Skeletal muscle satellite cell (primary cell): Measurements from ENCODE around the gene SYT15.
A peak's percentile ranks its signal among the peaks of the same experiment; 100 is the strongest.
"Not testable (repeated sequence)": the region's sequence is repeated elsewhere in the genome, so short reads cannot be mapped to it uniquely, and the experiment has no call there.

Experiments used
- H3K27me3 ChIP-seq: 2 replicates; pipeline ENCODE4 v1.7.0; 2013; ENCODE audit warnings: low read length; ENCODE audit not compliant: control insufficient read depth, insufficient read depth
- H3K36me3 ChIP-seq: 2 replicates; pipeline ENCODE4 v1.7.0; 2013; ENCODE audit warnings: mild to moderate bottlenecking, control low read depth, low read length; ENCODE audit not compliant: insufficient read depth
- H3K4me1 ChIP-seq: 2 replicates; pipeline ENCODE4 v1.7.0; 2013; ENCODE audit warnings: low read length; ENCODE audit not compliant: control insufficient read depth, insufficient read depth
- H3K4me2 ChIP-seq: 2 replicates; pipeline ENCODE4 v1.7.0; 2013; ENCODE audit warnings: mild to moderate bottlenecking, low read length
- H3K4me3 ChIP-seq: 2 replicates; pipeline ENCODE4 v1.7.0; 2013; ENCODE audit warnings: low read length
- H3K9ac ChIP-seq: 2 replicates; pipeline ENCODE4 v1.7.0; 2013; ENCODE audit warnings: mild to moderate bottlenecking, low read depth, low read length, moderate library complexity
- H3K9me3 ChIP-seq: replicated peaks from 2 replicates; pipeline ENCODE4 v1.7.0; 2013; ENCODE audit warnings: mild to moderate bottlenecking, control low read depth, low read length

The SYT15 gene

DNA sequence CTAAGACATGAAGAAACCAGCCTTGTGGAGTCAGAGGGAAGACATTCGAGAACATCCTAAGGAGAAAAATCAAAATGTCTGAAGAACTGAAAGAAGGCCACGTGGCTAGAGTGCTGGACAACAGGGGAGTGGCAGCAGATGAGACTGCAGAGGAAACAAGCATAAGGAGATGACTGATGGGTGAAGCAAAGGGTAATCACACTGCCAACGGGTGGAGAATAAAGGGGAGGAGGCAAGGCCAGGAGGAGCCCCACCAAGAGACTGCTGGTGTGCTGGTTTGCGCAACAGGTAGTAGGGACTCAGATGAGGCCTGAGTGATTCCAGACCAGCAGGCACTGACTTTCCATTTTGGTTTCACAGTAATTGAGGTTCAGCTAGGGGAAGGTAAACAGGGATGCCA, 38.2 kb downstream of the SYT15 start:
- H3K27me3 ChIP-seq, H3K4me2 ChIP-seq, H3K9ac ChIP-seq, H3K4me1 ChIP-seq, H3K9me3 ChIP-seq, H3K36me3 ChIP-seq, H3K4me3 ChIP-seq: not testable (repeated sequence)

DNA sequence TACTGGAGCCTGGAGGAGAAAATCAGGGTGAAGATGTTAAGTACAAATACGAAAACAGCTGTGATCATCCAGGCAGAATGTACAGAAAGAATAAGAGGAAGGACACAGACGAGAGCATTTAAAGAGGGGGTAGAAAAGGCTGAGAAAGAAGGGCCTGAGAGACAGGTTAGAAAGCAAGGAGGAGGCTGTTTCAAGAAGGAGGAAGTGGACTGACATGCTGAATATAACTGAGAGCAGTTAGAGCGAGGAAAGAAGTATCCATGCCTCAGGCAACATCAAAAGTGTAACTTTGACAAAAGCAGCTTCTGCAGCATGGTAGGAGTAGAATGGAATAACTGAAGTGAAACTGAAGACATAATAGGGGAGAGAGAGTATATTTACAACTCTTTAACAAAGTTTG, 39.0 kb downstream of the SYT15 start:
- H3K9me3 ChIP-seq, H3K27me3 ChIP-seq, H3K4me3 ChIP-seq, H3K9ac ChIP-seq, H3K4me2 ChIP-seq, H3K36me3 ChIP-seq, H3K4me1 ChIP-seq: not testable (repeated sequence)

DNA sequence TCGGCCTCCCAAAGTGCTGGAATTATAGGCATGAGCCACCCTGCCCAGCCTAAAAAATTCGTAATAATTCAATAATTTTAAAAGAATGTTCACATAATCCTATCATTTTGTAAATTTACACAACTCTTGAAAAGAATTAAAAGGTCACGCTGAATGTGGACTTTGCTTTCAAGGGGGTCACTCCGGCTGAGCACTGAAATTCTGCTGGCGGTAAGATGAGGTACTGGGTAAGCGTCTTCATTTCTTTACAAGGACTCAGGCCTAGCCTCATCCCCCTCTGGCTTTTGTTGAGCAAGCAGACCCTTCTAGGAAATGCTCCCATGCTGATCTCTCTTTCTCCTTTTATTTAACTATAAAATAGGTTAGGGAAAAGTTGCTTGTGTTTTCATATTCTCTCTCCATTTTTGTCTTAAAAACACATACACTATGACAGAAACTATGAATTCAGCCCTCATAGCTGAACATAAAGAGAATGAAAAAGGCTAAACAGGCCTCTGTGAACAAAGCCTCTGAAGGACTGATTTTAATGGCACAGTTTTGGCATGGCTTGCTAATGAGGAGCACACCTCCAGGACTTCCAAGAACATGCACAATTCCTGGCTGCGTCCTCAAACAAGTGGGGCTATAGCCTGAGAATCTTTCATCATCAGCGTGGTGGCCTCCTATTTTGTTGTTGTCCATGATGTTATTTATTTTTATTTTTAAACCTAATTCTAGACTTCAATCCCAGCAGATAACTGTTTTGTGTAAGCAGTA, 45.1 kb downstream of the SYT15 start:
- H3K4me1 ChIP-seq: not testable (repeated sequence)

DNA sequence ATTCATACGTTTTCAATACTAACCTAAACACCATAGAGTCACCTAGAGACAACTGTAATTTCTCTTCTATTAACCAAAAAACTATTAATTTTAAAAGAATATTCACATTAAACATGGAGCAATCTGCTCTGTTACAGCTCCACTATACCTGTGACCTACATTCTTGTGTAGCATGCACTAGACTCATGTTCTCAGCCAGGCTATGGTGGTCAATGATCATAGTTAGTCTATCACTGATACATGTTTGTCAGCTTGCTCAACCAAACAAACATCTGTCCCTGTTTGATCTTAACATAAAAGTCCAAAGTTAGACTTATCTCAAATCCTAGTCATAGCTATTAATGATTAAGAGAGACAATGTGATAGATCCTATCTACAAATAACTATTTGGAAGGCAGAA, 50.9 kb downstream of the SYT15 start:
- not testable (repeated sequence) for H3K9me3 ChIP-seq, H3K27me3 ChIP-seq, H3K4me1 ChIP-seq, H3K36me3 ChIP-seq, H3K9ac ChIP-seq, H3K4me3 ChIP-seq, H3K4me2 ChIP-seq

More for the DNA sequence above, 45.1 kb downstream of the SYT15 start:
- not testable (repeated sequence) for H3K4me2 ChIP-seq, H3K9ac ChIP-seq, H3K9me3 ChIP-seq, H3K27me3 ChIP-seq, H3K36me3 ChIP-seq, H3K4me3 ChIP-seq

DNA sequence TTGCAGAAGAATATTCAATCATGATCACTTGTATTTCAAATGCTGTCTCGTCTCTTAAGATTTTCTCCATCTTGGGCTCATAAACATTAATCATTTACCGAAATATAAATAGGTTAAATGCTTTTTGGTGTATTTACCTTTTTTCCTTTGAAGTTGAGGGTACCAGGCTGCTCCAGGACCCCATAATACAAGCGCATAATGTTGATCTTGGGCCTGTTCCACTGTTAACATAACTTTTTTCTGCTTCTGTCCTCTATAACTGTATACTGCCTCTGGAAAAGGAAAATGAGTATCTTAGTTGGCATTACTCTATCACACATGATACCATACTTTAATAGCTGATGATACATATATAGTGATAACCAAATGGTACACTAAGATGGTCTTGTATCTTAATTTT, 51.9 kb downstream of the SYT15 start:
- H3K4me2 ChIP-seq: not testable (repeated sequence)

GRCh38 chr10:46631683-46632082, 52.8 kb downstream of the SYT15 start:
- H3K27me3 ChIP-seq, H3K4me3 ChIP-seq, H3K4me2 ChIP-seq, H3K9ac ChIP-seq, H3K4me1 ChIP-seq, H3K9me3 ChIP-seq, H3K36me3 ChIP-seq: not testable (repeated sequence)

More for the DNA sequence above, 51.9 kb downstream of the SYT15 start:
- H3K36me3 ChIP-seq, H3K4me3 ChIP-seq, H3K9me3 ChIP-seq, H3K9ac ChIP-seq, H3K27me3 ChIP-seq, H3K4me1 ChIP-seq: not testable (repeated sequence)

GRCh38 chr10:46634698-46635097, 55.8 kb downstream of the SYT15 start:
- Histone ChIP-seq H3K4me2 (peak overlapping the region; percentile 58), H3K9ac (peak overlapping the region; percentile 63), H3K4me3 (peak overlapping the region; percentile 51)
- H3K9me3 ChIP-seq, H3K4me1 ChIP-seq, H3K36me3 ChIP-seq, H3K27me3 ChIP-seq: not testable (repeated sequence)

- not testable (repeated sequence) for H3K9me3 ChIP-seq, H3K36me3 ChIP-seq, H3K4me2 ChIP-seq, H3K4me3 ChIP-seq, H3K27me3 ChIP-seq, H3K4me1 ChIP-seq
- peak overlapping the region; percentile 52 for H3K9ac ChIP-seq
Measured at GRCh38 chr10:46635364-46635959, 56.5 kb downstream of the SYT15 start.

GRCh38 chr10:46640005-46640404, 61.1 kb downstream of the SYT15 start:
- not testable (repeated sequence) for H3K9ac ChIP-seq, H3K4me3 ChIP-seq, H3K4me1 ChIP-seq, H3K9me3 ChIP-seq, H3K36me3 ChIP-seq, H3K27me3 ChIP-seq
- peak overlapping the region; percentile 58 for H3K4me2 ChIP-seq
